Parietal lobe (tissue), 2 donors: Measurements from ENCODE around the gene CKLF. TPM values are rescaled to one million over a fixed set of nuclear protein-coding genes. Genes with fewer than 3 reads are reported as not detected.

Experiments
- small RNA-seq: library from RNA; depleted of rRNA; stranded (forward); fragments of <200 nt; gene quantifications from one replicate; pipeline ENCODE3, GENCODE V24; 2014; ENCODE audit warnings: low replicate concordance
- total RNA-seq: library from RNA; depleted of rRNA; stranded (reverse); fragments of >200 nt; gene quantifications from one replicate; pipeline ENCODE4 v1.2.3, GENCODE V29; 2014

CKLF gene, protein sequence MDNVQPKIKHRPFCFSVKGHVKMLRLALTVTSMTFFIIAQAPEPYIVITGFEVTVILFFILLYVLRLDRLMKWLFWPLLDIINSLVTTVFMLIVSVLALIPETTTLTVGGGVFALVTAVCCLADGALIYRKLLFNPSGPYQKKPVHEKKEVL
- 47.6 TPM for total RNA-seq

DNA sequence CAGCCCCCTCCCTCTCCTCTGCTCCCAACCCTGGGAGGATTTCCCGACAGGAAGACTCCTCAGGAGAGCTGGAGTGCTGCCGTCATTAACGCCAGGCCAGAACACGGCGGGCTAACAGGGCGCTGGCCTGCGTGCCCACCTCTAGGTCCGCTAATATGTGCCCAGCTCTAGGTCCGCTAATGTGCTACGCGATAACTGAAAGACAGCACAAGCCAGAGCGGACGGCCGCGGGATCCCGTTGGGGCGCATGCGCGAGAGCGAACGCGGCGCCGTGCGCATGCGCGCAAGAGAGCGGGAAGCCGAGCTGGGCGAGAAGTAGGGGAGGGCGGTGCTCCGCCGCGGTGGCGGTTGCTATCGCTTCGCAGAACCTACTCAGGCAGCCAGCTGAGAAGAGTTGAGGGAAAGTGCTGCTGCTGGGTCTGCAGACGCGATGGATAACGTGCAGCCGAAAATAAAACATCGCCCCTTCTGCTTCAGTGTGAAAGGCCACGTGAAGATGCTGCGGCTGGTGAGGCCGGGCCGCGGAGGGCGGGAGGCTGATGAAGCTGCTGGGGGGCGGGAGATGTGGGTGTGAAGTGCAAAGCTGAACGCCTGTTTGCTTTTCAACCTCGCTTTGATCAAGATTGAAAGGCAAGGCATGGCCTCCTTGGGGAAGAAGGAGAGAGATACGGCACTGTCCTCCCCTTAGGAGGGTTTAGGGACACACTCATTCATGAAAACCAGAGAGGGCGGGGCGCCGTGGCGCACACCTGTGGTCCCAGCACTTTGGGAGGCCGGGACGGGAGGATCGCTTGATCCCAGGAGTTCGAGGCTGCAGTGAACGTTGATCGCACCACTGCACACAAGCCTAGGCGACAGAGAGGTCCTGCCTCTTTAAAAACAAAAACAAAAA, at the start of gene CKLF:
Gene CKLF, plus strand, starts transcription at position 291 of the 892 bp plus-strand sequence. Its CDS starts 140 bp downstream, at position 431.

DNA sequence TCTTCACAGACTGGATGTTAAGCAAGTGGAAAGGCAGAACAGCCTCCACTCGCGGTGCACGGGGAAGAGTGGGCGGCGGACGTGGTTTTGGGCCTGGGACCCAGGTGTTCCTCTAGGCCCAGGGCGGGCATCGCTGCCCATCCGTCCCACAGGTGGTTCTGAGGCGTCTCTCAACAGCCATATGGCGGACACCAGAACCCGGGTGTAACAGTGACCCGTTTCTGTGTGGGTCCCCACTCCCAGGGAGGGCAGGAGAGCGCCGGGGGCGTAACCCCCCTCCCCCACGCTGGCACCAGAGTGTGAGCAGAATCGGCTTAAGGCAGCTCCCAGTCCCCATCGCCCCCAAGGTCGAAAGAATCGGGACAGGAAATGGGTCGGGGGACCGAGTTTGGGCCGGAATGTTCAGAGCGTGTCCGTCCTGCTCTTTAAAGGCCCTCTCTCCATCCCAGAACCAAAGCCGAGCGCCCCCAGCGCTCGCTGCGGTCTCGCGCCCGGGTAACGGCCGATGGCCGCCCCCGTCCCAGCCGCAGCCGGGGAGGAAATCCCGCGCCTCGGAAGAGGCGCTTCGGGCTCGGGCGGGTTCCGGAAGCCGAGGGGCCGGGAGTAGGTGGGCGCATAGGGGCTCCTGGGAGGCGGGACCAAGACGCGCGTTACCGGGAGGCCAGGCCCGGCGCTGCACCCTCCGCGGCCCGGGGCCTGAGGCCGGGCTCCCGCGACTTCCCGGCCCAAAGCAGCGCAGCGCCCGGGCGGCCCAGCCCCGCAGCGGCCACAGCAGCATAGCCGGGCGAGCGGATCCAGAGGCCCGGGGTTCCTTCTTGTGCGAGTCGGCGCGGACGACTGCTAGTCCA, 2.9 kb upstream of the CKLF start, which contains the start of gene TK2:
Gene TK2, minus strand, starts transcription at position 839 of the 848 bp plus-strand sequence. Its CDS starts 61 bp downstream, at position 778.

DNA sequence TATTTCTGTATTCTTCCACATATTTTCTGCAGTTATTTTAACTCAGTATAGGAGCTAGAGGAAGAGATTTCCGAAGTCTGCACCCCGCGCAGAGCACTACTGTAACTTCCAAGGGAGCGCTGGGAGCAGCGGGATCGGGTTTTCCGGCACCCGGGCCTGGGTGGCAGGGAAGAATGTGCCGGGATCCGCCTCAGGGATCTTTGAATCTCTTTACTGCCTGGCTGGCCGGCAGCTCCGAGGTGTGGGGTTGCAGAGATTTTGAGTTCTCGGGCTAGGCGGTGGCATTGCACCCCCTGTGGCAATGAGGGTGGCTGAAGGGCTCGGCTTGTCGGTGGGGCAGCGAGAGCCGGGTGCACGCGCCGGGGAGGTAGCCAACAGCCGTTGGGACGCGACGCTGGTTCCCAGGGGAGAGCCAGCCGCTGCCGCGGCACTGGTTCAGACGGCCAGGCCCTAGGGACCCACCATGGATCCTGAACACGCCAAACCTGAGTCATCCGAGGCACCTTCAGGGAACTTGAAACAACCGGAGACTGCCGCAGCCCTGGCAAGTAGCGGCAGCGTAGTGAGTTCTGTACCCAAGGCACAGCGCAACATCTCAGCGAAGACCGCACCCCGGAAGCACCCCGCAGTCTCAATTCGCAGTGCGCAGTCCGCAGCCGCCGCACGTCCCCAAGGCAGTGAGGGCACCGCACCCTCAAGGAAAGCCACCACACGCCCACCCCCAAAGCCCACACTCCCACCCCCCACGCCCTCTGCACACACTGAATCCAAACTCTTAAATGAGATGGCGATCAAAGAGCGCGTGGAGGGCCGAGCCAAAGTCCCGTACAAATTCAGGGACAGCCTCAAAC, 13.9 kb downstream of the CKLF start, which contains the start of gene CMTM1:
Gene CMTM1, plus strand, starts transcription at position 389 of the 851 bp plus-strand sequence. Its CDS starts 75 bp downstream, at position 464.

DNA sequence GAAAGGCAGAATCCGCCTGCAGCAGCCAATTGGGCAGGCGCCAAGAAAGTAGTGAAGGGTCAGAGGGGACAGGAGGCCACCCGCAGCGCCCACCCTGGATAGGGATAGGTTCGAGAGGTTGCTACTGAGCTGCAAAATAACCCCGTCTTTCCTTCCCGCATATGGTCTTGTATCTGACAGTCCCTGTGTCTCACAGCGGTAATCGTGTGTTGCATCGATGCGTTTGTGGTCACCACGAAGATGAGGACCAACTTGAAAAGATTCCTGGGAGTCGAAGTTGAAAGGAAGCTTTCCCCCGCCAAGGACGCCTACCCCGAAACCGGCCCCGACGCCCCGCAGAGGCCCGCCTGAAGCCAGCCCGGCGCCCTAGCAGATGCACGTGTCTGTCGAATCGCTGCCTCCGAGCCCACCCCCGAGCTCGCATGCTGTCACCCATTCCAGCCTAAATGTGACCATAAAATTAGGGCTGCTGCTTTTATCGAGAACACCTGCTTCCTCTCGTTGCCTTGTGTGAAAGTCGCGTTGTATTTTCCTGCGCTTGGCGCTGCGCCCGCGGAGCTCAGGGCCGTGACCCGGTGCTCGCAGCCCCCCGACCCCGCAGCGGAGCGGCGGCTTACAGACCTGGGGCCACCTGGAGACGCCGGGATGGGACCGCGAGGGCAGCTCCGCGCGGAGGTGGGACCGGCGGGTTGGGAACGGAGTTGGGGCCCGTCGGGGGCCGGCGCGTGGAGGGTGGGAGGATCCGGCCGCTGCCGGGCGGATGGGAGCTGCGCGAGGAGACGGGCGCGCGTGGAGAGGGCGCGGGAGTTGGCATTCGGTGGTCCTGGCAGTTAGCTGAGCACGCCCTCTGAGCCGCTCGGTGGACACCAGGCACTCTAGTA, 26.5 kb downstream of the CKLF start, which contains the start of gene CMTM2:
Gene CMTM2, plus strand, starts transcription at position 813 of the 881 bp plus-strand sequence. CDS start 145 bp downstream, outside the sequence.

DNA sequence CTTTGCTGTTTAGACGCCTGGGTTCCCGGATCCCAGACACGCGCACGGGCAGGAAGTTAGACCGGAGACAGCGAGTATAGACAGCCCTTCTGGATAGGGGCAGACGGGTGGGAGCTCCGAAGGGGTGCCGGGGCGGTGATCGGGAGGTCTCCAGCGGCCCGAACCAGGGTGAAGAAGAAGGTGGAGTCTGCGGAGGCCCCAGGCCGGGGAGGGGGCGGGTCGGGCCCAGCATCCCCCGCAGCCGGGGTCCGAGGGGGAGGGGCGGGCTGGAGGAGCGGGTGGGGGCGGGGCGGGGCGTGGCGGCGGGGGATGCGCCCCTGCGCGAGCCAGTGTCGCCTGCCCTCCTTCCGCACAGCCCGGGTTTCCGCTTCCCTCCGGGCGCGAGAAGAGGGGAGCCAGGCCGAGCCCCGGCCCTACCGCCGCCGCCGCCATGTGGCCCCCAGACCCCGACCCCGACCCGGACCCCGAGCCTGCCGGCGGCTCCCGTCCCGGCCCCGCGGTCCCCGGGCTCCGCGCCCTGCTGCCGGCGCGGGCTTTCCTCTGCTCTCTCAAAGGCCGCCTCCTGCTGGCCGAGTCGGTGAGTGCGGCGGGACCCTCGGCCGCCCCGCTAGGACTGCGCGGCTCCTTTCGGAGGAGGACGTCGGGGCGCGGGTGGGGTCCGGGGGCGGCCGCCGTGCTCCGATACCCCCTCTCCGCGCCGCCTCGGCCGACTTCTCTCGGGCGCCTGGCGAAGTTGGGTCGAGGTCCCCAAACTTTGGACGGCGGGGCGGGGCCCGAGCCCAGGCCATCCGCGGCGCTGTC, 52.2 kb downstream of the CKLF start, which contains the start of gene CMTM3:
Gene CMTM3, plus strand, starts transcription at position 329 of the 801 bp plus-strand sequence. Its CDS starts 102 bp downstream, at position 431.

Small RNA genes within 50 kb of the gene (small RNA-seq; reads per million reads assigned to genes)
- gene CKLF-CMTM1, result not detected

Other genes starting within 250 kb of the CKLF start
- gene CDH5, start 185.9 kb upstream of the CKLF start, total RNA-seq, result 7.8 TPM
- gene BEAN1, start 125.3 kb upstream of the CKLF start, total RNA-seq, result 7.5 TPM
- gene TK2, start 2.5 kb upstream of the CKLF start, total RNA-seq, result 33.5 TPM
- gene CMTM1, start 13.9 kb downstream of the CKLF start, total RNA-seq, result 4.4 TPM
- gene CMTM2, start 26.9 kb downstream of the CKLF start, total RNA-seq, result not detected
- gene CMTM3, start 52.1 kb downstream of the CKLF start, total RNA-seq, result 8.1 TPM
- gene CMTM4, start 144.2 kb downstream of the CKLF start, total RNA-seq, result 60.7 TPM
- 220 TPM for gene DYNC1LI2, start 199.0 kb downstream of the CKLF start, total RNA-seq
- gene TERB1, start 249.0 kb downstream of the CKLF start, total RNA-seq, result not detected